ENCODE measurements around the gene KIR3DL3.
"Not testable (repeated sequence)": the region's sequence is repeated elsewhere in the genome, so short reads cannot be mapped to it uniquely, and the experiment has no call there.

- not testable (repeated sequence) for TF ChIP-seq ZFP3, CSDC2, ZFP30, GLIS3, ZNF8 (CRISPR knock-in tag; IDR thresholded peaks at IDR 0.05)
Observed at GRCh38 chr19:54741950-54742349, 17.7 kb downstream of the KIR3DL3 start.
